HepG2 (cell line): ENCODE results near the gene JAM2.

ENCODE experiments used
- GFI1 ChIP-seq: sonication (generic); formaldehyde crosslinking; IDR thresholded peaks from 2 replicates; pipeline ENCODE4 v1.5.0; 2020; ENCODE audit warnings: missing genetic modification reagents, mild to moderate bottlenecking, borderline replicate concordance
- NFE2L2 ChIP-seq: fragments of 150-350 bp; IDR thresholded peaks from 2 replicates; pipeline ENCODE4 v1.6.1; 2014; ENCODE audit warnings: low read length
- RXRA ChIP-seq: sonication (generic); formaldehyde crosslinking; IDR thresholded peaks from 2 replicates; pipeline ENCODE4 v1.5.1; 2020; ENCODE audit warnings: missing genetic modification reagents
- TAF1 ChIP-seq: sonication (generic); formaldehyde crosslinking; IDR thresholded peaks from 2 replicates; pipeline ENCODE4 v1.4.0; 2020; ENCODE audit warnings: missing genetic modification reagents
- YY1 ChIP-seq: IDR thresholded peaks from 2 replicates; pipeline ENCODE4 v1.6.1; 2011; ENCODE audit warnings: low read length, low read depth, moderate library complexity, mild to moderate bottlenecking; ENCODE audit not compliant: insufficient read depth, insufficient replicate concordance
- ZMYM4 ChIP-seq: sonication (generic); formaldehyde crosslinking; IDR thresholded peaks from 2 replicates; pipeline ENCODE4 v1.8.1; 2023; ENCODE audit warnings: mild to moderate bottlenecking, missing genetic modification reagents
- ZNF713 ChIP-seq: sonication (generic); formaldehyde crosslinking; IDR thresholded peaks from 2 replicates; pipeline ENCODE4 v1.4.0; 2020; ENCODE audit warnings: mild to moderate bottlenecking, missing genetic modification reagents

DNA sequence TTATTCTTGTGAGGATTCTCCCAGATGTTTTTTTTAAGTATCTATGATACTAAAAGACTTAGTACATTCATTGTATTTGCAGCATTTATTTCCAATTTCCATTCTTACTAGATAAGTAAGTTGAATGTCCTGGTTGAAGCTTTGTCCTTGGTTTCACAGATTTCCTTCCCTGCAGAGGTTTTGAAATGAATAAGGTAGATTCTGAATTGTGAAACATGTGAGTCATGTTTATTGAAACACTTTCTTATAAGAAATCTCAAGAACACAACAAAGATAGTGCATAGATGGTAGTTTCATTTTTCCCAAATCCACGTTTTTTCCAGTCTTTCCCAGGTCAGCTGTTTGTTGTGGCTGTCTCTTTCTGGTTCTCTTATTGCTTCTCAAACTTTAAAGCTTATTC is 120.5 kb downstream of the JAM2 start:
- TF ChIP-seq ZMYM4 (CRISPR knock-in tag) (no peak), YY1 (no peak), NFE2L2 (no peak), TAF1 (CRISPR knock-in tag) (no peak), RXRA (CRISPR knock-in tag) (no peak), GFI1 (no peak), ZNF713 (CRISPR knock-in tag) (no peak)
